ENCODE results near the gene SYNC. TPM values are rescaled to one million over a fixed set of nuclear protein-coding genes. Genes with fewer than 3 reads are reported as not detected.

The SYNC gene
- total and polyA plus RNA-seq, 12 donors, result 2.7 to 27.8 (median 14.9) TPM

GRCh38 chr1:32709476-32709875 is 6.9 kb upstream of the SYNC start:
- no peak for ATAC-seq
- H3K36me3 ChIP-seq, result no peaks in the 10 kb centered on the region
- 66 to 77% methylated on average over 5 of the region's 5 CpGs for WGBS, 2 donors
- no peak for DNase-seq
- H3K4me3 ChIP-seq, result no peak overlapping the region
- peaks cover 0 to 2% (median 0%) of the 10 kb centered on the region in 7 donors for H3K27me3 ChIP-seq
- no peak for TF ChIP-seq CTCF (IDR thresholded peaks at IDR 0.05)
- no peak overlapping the region for H3K27ac ChIP-seq
- H3K9me3 ChIP-seq, result no peaks in the 10 kb centered on the region
- intact Hi-C loops (cut with DNase I), result no loop called here
- peaks cover 0 to 12% (median 2%) of the 10 kb centered on the region in 9 donors for H3K4me1 ChIP-seq

- ATAC-seq (no peak), DNase-seq (no peak)
- H3K27me3 ChIP-seq, result peaks cover 0 to 6% (median 0%) of the 10 kb centered on the region in 7 donors
- no peak overlapping the region for H3K4me3 ChIP-seq
- H3K4me1 ChIP-seq, result peaks cover 0 to 16% (median 4%) of the 10 kb centered on the region in 9 donors
- intact Hi-C loops (cut with DNase I), result no loop called here
- TF ChIP-seq CTCF (IDR thresholded peaks at IDR 0.05), result no peak
- 89 to 95% methylated on average over 2 of the region's 2 CpGs for WGBS, 2 donors
- no peak overlapping the region for H3K27ac ChIP-seq
- no peaks in the 10 kb centered on the region for H3K9me3 ChIP-seq
- H3K36me3 ChIP-seq, result no peaks in the 10 kb centered on the region
Observed at GRCh38 chr1:32709075-32709474, 6.5 kb upstream of the SYNC start.

- WGBS, 2 donors, result 53 to 67% methylated on average over 1 of the region's 1 CpG
- peaks cover 6 to 31% (median 23%) of the 10 kb centered on the region in 9 donors for H3K4me1 ChIP-seq
- ATAC-seq (no peak), DNase-seq (no peak)
- peaks cover 0 to 28% (median 0%) of the 10 kb centered on the region in 7 donors for H3K27me3 ChIP-seq
- no peak overlapping the region for H3K4me3 ChIP-seq
- TF ChIP-seq CTCF (IDR thresholded peaks at IDR 0.05), result no peak
- intact Hi-C loops (cut with DNase I), result no loop called here
- H3K9me3 ChIP-seq, result no peaks in the 10 kb centered on the region
- H3K27ac ChIP-seq, result no peak overlapping the region
- no peaks in the 10 kb centered on the region for H3K36me3 ChIP-seq
Observed at GRCh38 chr1:32706491-32706890, 3.9 kb upstream of the SYNC start.

GRCh38 chr1:32705516-32705915 is 2.9 kb upstream of the SYNC start:
- H3K36me3 ChIP-seq, result no peaks in the 10 kb centered on the region
- TF ChIP-seq CTCF (IDR thresholded peaks at IDR 0.05), result no peak
- H3K4me1 ChIP-seq, result peaks cover 6 to 34% (median 30%) of the 10 kb centered on the region in 9 donors
- ATAC-seq (no peak), DNase-seq (no peak)
- H3K4me3 ChIP-seq, result no peak overlapping the region
- intact Hi-C loops (cut with DNase I), result no loop called here
- 94 to 95% methylated on average over 7 of the region's 7 CpGs for WGBS, 2 donors
- no peaks in the 10 kb centered on the region for H3K9me3 ChIP-seq
- H3K27ac ChIP-seq, result no peak overlapping the region
- H3K27me3 ChIP-seq, result peaks cover 0 to 28% (median 0%) of the 10 kb centered on the region in 7 donors
